GM21367 (cell line): ENCODE results near the gene PPAN.

Source experiments
- ATAC-seq: cut with Tn5 transposase; IDR thresholded peaks from one replicate; pipeline ENCODE4 v1.9.1; 2021; ENCODE audit not compliant: unreplicated experiment

PPAN gene

GRCh38 chr19:10113592-10113963, 7.4 kb downstream of the PPAN start:
- ATAC-seq: no peak

DNA sequence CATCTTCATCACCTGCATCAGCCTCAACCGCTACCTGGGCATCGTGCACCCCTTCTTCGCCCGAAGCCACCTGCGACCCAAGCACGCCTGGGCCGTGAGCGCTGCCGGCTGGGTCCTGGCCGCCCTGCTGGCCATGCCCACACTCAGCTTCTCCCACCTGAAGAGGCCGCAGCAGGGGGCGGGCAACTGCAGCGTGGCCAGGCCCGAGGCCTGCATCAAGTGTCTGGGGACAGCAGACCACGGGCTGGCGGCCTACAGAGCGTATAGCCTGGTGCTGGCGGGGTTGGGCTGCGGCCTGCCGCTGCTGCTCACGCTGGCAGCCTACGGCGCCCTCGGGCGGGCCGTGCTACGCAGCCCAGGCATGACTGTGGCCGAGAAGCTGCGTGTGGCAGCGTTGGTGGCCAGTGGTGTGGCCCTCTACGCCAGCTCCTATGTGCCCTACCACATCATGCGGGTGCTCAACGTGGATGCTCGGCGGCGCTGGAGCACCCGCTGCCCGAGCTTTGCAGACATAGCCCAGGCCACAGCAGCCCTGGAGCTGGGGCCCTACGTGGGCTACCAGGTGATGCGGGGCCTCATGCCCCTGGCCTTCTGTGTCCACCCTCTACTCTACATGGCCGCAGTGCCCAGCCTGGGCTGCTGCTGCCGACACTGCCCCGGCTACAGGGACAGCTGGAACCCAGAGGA, 7.9 kb downstream of the PPAN start:
- ATAC-seq: no peak

DNA sequence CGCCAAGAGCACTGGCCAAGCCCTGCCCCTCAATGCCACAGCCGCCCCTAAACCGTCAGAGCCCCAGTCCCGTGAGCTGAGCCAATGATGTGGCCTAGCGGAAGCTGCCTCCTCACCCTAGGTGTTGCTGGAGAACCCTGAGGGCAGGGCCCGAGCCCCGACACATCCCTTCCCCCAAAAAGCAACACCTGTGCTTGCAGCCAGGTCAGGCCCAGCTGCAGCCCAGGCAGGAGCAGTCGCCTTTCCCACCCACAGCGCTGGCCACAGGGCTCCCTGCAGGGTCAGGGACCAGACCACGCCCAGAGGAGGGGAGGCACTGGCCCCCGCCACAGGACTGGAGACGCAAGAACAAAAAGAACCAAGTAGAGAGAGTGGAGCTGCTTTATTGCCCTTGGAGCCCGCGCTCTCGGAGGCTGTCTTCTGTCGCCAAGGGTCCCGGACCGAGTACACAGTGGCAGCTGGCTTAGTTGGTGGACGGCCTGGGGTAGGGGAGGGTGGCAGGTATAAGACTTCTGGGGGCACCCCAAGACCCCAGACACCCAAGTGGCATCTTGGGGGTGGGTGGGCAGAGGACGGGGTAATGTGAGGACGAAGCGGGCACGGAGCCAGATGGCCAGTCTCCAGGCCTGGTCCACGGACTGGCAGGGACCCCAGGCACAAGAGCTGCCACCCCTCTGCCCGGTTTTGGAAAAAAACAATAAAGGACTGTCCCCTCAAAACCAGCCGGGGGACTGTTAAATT, 8.7 kb downstream of the PPAN start:
- no peak for ATAC-seq

DNA sequence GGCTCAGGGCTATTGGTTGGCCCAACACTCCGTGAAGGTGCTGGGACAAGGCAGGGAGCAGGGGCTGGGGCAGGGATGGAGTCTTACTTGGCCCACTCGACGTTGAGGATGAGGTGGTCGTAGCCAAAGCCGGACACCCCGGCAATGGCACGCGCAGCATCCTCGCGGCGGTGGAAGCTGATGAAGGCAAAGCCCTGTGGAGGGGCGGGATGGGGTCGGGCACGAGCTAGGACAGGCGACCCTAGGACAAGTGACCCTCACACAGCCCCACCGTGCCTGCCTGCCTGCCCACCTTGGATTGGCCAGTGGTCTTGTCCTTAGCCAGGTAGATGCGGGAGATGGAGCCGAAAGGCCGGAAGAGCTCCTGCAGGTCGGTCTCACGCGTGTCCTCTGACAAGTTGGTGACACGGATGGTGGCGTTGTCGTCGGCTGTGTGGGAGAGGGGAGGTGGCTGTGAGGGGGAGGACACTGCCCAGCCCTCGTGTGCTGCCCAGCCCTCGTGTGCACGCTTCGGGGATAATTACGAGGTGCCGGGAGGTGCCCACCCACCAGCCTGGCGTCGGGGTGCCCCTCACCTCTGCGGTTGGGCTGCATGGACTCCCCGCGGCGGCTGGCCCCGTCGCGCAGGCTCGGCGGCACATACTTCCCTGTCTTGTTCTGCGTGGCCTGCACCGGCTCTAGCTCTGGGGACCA, 9.4 kb downstream of the PPAN start:
- no peak for ATAC-seq

DNA sequence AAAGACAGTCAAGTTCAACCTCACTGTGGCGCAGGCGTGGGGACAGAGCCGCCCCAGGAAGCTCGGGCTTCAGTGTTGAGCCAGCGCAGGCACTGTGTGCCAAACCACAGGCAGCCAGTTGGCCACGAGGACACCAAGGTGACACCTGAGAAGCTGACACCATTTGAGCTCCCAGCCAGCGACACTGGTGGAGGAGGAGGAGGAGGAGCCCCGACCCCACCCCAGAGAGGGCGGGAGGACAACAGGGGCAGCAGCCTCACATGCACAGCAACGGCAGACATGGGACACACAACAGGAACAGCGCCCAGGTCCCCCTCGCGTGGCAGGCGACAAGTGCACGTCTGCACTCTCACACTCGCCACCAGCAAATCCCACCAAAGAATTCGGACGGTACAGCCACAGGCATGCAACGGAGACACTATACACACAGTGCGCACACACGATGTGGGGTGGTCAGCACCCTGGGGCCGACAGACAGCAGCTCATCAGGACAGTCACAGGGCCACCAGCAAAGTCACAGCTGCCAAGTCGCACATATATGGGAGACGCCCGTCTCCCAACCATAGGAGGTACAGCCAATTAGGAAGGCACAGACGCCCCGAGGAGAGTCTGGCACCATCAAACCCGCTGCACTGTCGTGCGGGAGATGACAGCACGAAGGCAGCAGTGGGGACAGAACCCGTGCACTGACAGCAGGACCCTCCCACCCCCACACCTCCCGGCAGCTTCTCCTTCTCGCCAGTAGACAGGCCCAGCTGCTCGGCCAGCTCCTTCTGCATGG, 10.1 kb downstream of the PPAN start:
- no peak for ATAC-seq

- ATAC-seq: no peak
Measured at GRCh38 chr19:10116866-10117616, 10.9 kb downstream of the PPAN start.

DNA sequence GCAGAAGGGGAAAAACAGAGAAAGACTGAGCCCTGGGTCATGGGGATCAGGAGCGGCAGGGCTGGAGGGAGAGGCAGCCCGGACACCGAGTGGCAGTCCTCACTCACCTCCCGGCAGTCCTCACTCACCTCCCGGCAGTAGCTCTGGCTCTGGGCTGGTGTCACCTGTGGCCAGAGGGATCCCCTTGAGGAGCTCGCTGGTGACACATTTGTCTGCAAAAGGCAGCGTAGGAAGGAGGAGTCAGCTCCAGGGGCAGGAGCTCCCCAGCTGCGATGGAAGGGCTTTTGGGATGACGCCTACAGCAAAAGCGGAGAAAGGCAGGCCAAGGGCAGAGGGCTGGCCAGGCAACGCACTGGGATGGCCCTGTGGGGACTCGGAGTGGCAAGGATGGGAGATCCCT, 12.8 kb downstream of the PPAN start:
- ATAC-seq: no peak

DNA sequence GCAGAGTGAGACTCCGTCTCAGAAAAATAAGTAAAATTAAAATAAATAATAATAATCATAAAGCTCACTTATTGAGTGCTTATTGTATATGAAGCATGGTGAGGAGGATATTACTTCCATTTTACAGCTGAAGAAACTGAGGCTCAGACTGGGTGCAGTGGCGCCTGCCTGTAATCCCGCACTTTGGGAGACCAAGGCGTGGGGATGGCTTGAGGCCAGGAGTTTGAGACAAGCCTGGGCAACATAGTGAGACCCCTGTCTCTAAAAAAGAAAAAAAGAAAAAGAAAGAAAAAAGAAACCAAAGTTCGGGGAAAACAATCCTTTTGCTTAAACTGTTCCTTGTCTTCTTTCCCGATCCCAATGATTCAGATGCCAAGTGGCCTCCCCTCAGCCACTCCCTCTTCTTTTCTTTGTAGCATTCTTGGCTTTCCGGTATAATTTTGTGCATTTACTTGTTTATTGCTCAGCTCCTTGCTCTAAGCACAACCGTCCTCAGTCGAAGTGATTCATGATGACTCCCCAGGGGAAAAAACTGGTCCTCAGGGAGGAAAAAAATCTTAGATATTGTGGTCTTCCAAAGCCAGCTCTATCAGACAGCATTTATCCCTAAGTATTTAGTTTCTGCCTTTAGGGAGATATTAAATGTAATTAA, 14.5 kb downstream of the PPAN start:
- no peak for ATAC-seq

DNA sequence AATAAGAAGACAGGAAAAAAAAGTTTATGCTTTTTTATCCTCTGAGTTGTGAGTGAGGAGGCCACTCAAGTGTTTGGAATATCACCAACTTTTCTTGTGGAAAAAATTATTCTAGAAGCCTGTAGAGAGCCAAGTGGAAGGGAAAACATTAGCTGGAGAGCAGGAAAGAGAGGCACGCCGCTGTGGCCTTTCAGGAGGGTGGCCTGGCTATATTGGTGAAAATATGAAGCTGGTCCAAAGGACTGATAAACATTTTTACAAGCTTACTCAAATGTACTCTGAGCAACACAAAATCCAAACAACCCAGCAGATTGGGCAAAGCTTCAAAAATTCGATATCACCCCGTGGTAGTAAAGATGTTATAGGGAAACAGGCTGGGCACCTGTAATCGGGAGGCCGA, 15.9 kb downstream of the PPAN start:
- ATAC-seq: no peak

GRCh38 chr19:10124429-10124828, 18.3 kb downstream of the PPAN start:
- no peak for ATAC-seq

GRCh38 chr19:10126213-10126639, 20.1 kb downstream of the PPAN start:
- no peak for ATAC-seq

GRCh38 chr19:10132905-10133304, 26.7 kb downstream of the PPAN start:
- ATAC-seq: no peak

DNA sequence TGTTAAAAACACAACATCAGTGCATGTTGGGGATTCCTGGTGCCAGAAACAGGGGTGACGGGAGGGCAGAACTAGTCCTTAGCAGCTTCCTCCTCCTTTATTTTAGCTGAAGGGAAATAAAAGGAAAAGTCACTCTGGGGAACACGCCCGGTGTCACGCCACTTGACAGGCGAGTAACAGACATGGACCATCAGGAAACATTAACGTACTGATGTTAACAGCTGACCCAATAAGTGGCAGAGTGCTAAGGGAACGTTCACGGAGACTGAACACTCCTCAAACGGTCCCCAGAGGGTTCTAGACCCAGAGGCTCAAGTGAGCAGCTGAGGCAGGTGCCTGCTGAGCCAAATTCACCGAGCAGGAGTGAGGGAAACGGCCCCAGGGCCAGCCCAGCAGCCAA, 27.4 kb downstream of the PPAN start:
- ATAC-seq: no peak

GRCh38 chr19:10134040-10134439, 27.9 kb downstream of the PPAN start:
- no peak for ATAC-seq

DNA sequence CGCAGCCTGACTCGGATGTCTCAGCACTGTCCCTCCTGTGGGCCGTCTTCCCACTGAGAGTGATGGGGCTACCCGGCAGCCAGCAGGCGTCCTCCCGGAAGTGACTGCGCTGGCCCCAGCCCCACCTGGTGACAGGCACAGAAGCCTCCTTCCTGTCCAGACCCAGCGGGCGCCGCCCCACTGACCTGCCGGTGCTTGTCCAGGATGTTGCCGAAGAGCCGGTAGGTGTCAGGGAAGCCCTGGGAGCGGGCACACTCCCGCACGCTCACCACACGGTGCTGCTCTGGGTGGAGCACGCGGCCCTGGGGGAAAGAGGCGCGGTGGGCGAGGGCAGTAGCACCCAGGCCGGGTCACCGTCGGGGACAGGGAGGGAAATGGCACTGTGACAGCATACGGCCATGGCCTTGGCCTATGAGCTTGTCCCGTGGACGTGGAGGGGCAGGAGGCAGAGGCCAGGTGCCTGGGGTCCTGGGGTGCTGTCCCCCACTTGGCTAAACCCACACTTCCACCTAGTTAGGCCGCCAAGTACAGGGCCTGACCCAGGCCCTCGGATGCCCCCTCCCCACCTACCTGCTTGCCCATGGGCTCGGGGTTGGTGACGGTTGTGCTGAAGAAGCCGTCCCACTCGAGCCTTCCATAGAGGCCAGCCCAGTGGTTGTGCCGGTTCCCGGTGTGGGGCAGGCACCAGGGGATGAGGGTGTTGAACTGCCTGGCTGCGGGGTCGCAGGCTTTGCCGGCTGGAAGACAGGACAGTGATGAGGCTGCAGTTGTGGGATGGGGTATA, 29.6 kb downstream of the PPAN start:
- ATAC-seq: no peak

GRCh38 chr19:10136936-10137335, 30.8 kb downstream of the PPAN start:
- ATAC-seq: no peak

GRCh38 chr19:10137751-10138682, 31.9 kb downstream of the PPAN start:
- no peak for ATAC-seq
